ENCODE measurements around the gene TEX52. TPM values are rescaled to one million over a fixed set of nuclear protein-coding genes. Genes with fewer than 3 reads are reported as not detected.
A peak's percentile ranks its signal among the peaks of the same experiment; 100 is the strongest.

The TEX52 gene
- total and polyA plus RNA-seq, 2 of the 13 experiments (the other 11 are each of a cell fraction or from before 2014, with no cell fraction given), result 0.05 TPM; not detected in 1

GRCh38 chr12:2877953-2878732 is 21.3 kb upstream of the TEX52 start (continued):
- TF ChIP-seq ZKSCAN5 (CRISPR knock-in tag; IDR thresholded peaks at IDR 0.05) (no peak), ZNF713 (CRISPR knock-in tag; IDR thresholded peaks at IDR 0.05) (no peak), RFXAP (CRISPR knock-in tag; IDR thresholded peaks at IDR 0.05; ENCODE audit: borderline replicate concordance) (no peak), JUND (CRISPR knock-in tag; IDR thresholded peaks at IDR 0.05) (no peak), GATAD2A (CRISPR knock-in tag; IDR thresholded peaks at IDR 0.05) (0 out of 2 replicates have a peak, but pooled peaks have one; percentile 15), ZNF800 (CRISPR knock-in tag; IDR thresholded peaks at IDR 0.05) (0 out of 2 replicates have a peak, but pooled peaks have one; percentile 20), ZXDC (CRISPR knock-in tag; IDR thresholded peaks at IDR 0.05) (no peak), BRD4 (CRISPR knock-in tag; IDR thresholded peaks at IDR 0.05) (peak; percentile 55; the same call in 1 of the 2 replicates), ZNF598 (CRISPR knock-in tag; IDR thresholded peaks at IDR 0.05; ENCODE audit: borderline replicate concordance) (no peak), ZNF687 (CRISPR knock-in tag; IDR thresholded peaks at IDR 0.05) (no peak), ZFP91 (CRISPR knock-in tag; IDR thresholded peaks at IDR 0.05; ENCODE audit: borderline replicate concordance) (no peak), BHLHE40 (IDR thresholded peaks at IDR 0.05; ENCODE audit: low read length) (no peak), ZBTB3 (CRISPR knock-in tag; IDR thresholded peaks at IDR 0.05; ENCODE audit: borderline replicate concordance, low read depth) (0 out of 2 replicates have a peak, but pooled peaks have one; percentile 56), SIX4 (CRISPR knock-in tag; IDR thresholded peaks at IDR 0.05) (no peak)
- TF ChIP-seq, protein P1, sequence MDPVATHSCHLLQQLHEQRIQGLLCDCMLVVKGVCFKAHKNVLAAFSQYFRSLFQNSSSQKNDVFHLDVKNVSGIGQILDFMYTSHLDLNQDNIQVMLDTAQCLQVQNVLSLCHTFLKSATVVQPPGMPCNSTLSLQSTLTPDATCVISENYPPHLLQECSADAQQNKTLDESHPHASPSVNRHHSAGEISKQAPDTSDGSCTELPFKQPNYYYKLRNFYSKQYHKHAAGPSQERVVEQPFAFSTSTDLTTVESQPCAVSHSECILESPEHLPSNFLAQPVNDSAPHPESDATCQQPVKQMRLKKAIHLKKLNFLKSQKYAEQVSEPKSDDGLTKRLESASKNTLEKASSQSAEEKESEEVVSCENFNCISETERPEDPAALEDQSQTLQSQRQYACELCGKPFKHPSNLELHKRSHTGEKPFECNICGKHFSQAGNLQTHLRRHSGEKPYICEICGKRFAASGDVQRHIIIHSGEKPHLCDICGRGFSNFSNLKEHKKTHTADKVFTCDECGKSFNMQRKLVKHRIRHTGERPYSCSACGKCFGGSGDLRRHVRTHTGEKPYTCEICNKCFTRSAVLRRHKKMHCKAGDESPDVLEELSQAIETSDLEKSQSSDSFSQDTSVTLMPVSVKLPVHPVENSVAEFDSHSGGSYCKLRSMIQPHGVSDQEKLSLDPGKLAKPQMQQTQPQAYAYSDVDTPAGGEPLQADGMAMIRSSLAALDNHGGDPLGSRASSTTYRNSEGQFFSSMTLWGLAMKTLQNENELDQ (CRISPR knock-in tag; IDR thresholded peaks at IDR 0.05; ENCODE audit: borderline replicate concordance), result no peak

Data from HepG2 (cell line).